Measurements from ENCODE around the gene MYLIP. TPM values are rescaled to one million over a fixed set of nuclear protein-coding genes. Genes with fewer than 3 reads are reported as not detected.

MYLIP gene
- total and polyA plus RNA-seq, 2 of the 4 experiments (the other 2 are of a cell fraction) = 1.8 to 3.2 TPM

DNA sequence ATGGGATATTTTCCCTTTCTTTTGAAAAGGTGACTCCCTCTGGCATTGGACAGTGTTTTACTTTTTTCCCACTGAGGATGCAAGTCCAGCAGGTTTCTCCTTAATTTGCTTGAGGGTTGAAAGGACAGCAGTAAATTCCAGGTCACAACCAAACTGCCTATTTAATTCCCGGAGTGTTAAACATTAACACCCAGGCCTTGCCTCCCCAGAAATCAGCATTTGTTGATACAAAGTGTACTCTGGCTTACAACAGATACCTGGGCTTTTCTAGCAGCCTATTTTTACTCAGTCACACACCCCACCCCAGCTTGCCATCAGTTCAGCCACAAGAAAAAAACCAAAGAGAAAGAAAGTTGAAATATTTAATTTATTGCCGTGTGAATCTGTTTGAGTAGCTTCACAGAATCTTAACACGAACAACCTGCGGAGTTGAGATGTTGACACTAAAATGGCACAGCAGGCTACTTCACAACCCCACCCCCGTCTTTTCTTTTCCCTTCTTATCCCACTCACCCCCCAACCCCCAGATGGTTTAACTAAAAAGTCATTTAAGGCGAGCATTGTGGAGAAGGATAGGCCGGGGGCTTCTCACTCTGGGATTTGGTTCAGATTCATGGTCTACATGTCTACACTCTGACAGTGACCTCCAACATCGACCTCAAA, 45.7 kb downstream of the MYLIP start:
- H3K23ac ChIP-seq (ENCODE audit: low read depth, low read length) = no peak overlapping the region
- in situ Hi-C loops (cut with MboI; ENCODE audit: low sequenced_read_pairs) = no loop called here
- no peak overlapping the region for H3K27ac ChIP-seq (ENCODE audit: insufficient read depth, low read length)
- no peaks in the 10 kb centered on the region for H3K9me1 ChIP-seq (ENCODE audit: insufficient read depth, low read length)
- ChIA-PET POLR2A (ENCODE audit: unreplicated experiment) (no interaction called here), CTCF (interaction anchor here (1.4 kb wide), 1 partner anchor 8 kb away, joined by 3 read pairs; no protein-coding TSS in a partner anchor)
- H2BK20ac ChIP-seq (ENCODE audit: low read depth, low read length) = no peak overlapping the region
- H3K79me1 ChIP-seq (ENCODE audit: low read depth in 1 of 2, low read length in 2 of 2) = no peaks in the 10 kb centered on the region
- no TSS peak for BruUV-seq (replicated peaks)
- whole genome bisulfite sequencing, 2 experiments (ENCODE audit: extremely low coverage in 2 of 2, insufficient read length in 1 of 2) = no CpG with 5 or more reads among the region's 8 CpGs
- no peaks in the 10 kb centered on the region for H3K9me3 ChIP-seq (ENCODE audit: control insufficient read depth, insufficient read depth, low read length)
- no peaks in the 10 kb centered on the region for H3K4me1 ChIP-seq (ENCODE audit: control insufficient read depth, insufficient read depth, low read length)
- H2AK5ac ChIP-seq (ENCODE audit: low read depth, low read length) = no peak overlapping the region
- H3K4ac ChIP-seq (ENCODE audit: low read depth, low read length) = no peak overlapping the region
- no peak overlapping the region for H2BK5ac ChIP-seq (ENCODE audit: low read depth, low read length, poor library complexity, severe bottlenecking)
- intact Hi-C loops (cut with micrococcal nuclease) = no loop called here
- no peak overlapping the region for H4K8ac ChIP-seq (ENCODE audit: low read depth in 2 of 2, low read length in 2 of 2)
- H4K5ac ChIP-seq (ENCODE audit: low read depth, low read length) = no peak overlapping the region
- no peak overlapping the region for H4K91ac ChIP-seq (ENCODE audit: insufficient read depth, low read depth, low read length)
- TF ChIP-seq POLR2A (IDR thresholded peaks at IDR 0.05; ENCODE audit: low read depth, low read length) (no peak), CTCF (conservative IDR thresholded peaks at IDR 0.05; ENCODE audit: low read depth, low read length) (no peak), CEBPB (IDR thresholded peaks at IDR 0.05; ENCODE audit: low read depth, low read length) (no peak), SMC3 (IDR thresholded peaks at IDR 0.05; ENCODE audit: low read depth, low read length) (no peak), RFX5 (IDR thresholded peaks at IDR 0.05; ENCODE audit: low read depth, low read length) (no peak), MXI1 (IDR thresholded peaks at IDR 0.05; ENCODE audit: borderline replicate concordance, low read depth, low read length) (no peak), CHD1 (IDR thresholded peaks at IDR 0.05; ENCODE audit: low read depth, low read length) (no peak), RAD21 (IDR thresholded peaks at IDR 0.05; ENCODE audit: low read length) (no peak), MAFK (IDR thresholded peaks at IDR 0.05; ENCODE audit: low read depth, low read length) (no peak), USF2 (IDR thresholded peaks at IDR 0.05; ENCODE audit: low read depth, low read length) (no peak), FOS (IDR thresholded peaks at IDR 0.05; ENCODE audit: low read depth, low read length) (no peak), NFE2L2 (IDR thresholded peaks at IDR 0.05; ENCODE audit: low read depth, low read length) (no peak), MAZ (IDR thresholded peaks at IDR 0.05; ENCODE audit: borderline replicate concordance, low read depth, low read length) (no peak), RCOR1 (IDR thresholded peaks at IDR 0.05; ENCODE audit: insufficient replicate concordance, low read length) (no peak), BHLHE40 (IDR thresholded peaks at IDR 0.05; ENCODE audit: low read depth, low read length) (no peak)
- TF ChIP-seq, protein P1, sequence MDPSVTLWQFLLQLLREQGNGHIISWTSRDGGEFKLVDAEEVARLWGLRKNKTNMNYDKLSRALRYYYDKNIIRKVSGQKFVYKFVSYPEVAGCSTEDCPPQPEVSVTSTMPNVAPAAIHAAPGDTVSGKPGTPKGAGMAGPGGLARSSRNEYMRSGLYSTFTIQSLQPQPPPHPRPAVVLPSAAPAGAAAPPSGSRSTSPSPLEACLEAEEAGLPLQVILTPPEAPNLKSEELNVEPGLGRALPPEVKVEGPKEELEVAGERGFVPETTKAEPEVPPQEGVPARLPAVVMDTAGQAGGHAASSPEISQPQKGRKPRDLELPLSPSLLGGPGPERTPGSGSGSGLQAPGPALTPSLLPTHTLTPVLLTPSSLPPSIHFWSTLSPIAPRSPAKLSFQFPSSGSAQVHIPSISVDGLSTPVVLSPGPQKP (IDR thresholded peaks at IDR 0.05; ENCODE audit: borderline replicate concordance, low read depth, low read length) = no peak
- no peak overlapping the region for H2BK15ac ChIP-seq (ENCODE audit: low read depth, low read length)
- no peak overlapping the region for H2BK120ac ChIP-seq (ENCODE audit: low read depth, low read length)
- H3K4me2 ChIP-seq (ENCODE audit: low read depth, low read length) = no peak overlapping the region
- no peak overlapping the region for H3K4me3 ChIP-seq (ENCODE audit: insufficient read depth, low read depth, low read length)
- no peak overlapping the region for H2AK9ac ChIP-seq (replicated peaks; ENCODE audit: low read depth, low read length, poor library complexity)
- H3K18ac ChIP-seq (ENCODE audit: low read depth, low read length) = no peak overlapping the region
- no peak overlapping the region for H3K56ac ChIP-seq (ENCODE audit: extremely low read depth, insufficient read depth, low read length)
- H3K9ac ChIP-seq (ENCODE audit: low read depth, low read length) = no peak overlapping the region
- H3K36me3 ChIP-seq (ENCODE audit: control insufficient read depth, insufficient read depth, low read length) = no peaks in the 10 kb centered on the region
- H3K14ac ChIP-seq (replicated peaks; ENCODE audit: low read depth, low read length) = no peak overlapping the region
- no peak for DNase-seq
- H2AFZ ChIP-seq (replicated peaks; ENCODE audit: low read length, poor library complexity) = no peak overlapping the region
- H4K20me1 ChIP-seq (ENCODE audit: insufficient read depth, low read length) = no peaks in the 10 kb centered on the region
- peaks cover 38% of the 10 kb centered on the region for H3K27me3 ChIP-seq (ENCODE audit: control insufficient read depth, insufficient read depth, low read length)
- no peak for ATAC-seq (ENCODE audit: low read depth)
- dilution Hi-C loops (cut with HindIII; ENCODE audit: low sequenced_read_pairs, unreplicated experiment) = loop anchor here (25.0 kb wide), 1 partner anchor 487 kb away; no protein-coding TSS in a partner anchor
